ENCODE data around the gene DGKH. TPM values are rescaled to one million over a fixed set of nuclear protein-coding genes. Genes with fewer than 3 reads are reported as not detected.

DGKH gene
- total and polyA plus RNA-seq, 9 of the 15 experiments (the other 6 are each of a cell fraction or from before 2014, with no cell fraction given): 0.38 to 4.4 (median 3.1) TPM

GRCh38 chr13:42259515-42259914 lies 211.1 kb downstream of the DGKH start (continued):
- no peak for TF ChIP-seq AFF1 (IDR thresholded peaks at IDR 0.05; ENCODE audit: low read depth in 1 of 2, partially characterized antibody in 2 of 2)
- TF ChIP-seq USF1 (CRISPR knock-in tag; IDR thresholded peaks at IDR 0.05): no peak
- TF ChIP-seq RBM17 (IDR thresholded peaks at IDR 0.05; ENCODE audit: borderline replicate concordance, low read depth, low read length): no peak
- no peak for TF ChIP-seq SRF (CRISPR knock-in tag; IDR thresholded peaks at IDR 0.05)
- TF ChIP-seq ZNF384 (IDR thresholded peaks at IDR 0.05; ENCODE audit: low read depth, low read length): no peak
- TF ChIP-seq, protein P1, sequence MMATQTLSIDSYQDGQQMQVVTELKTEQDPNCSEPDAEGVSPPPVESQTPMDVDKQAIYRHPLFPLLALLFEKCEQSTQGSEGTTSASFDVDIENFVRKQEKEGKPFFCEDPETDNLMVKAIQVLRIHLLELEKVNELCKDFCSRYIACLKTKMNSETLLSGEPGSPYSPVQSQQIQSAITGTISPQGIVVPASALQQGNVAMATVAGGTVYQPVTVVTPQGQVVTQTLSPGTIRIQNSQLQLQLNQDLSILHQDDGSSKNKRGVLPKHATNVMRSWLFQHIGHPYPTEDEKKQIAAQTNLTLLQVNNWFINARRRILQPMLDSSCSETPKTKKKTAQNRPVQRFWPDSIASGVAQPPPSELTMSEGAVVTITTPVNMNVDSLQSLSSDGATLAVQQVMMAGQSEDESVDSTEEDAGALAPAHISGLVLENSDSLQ (IDR thresholded peaks at IDR 0.05): 0 out of 2 replicates have a peak, but pooled peaks have one; percentile 30
- no peak for TF ChIP-seq DDX20 (tag; IDR thresholded peaks at IDR 0.05; ENCODE audit: low read depth)
- no peak for TF ChIP-seq BACH1 (tag; IDR thresholded peaks at IDR 0.05)
- TF ChIP-seq, protein P2, sequence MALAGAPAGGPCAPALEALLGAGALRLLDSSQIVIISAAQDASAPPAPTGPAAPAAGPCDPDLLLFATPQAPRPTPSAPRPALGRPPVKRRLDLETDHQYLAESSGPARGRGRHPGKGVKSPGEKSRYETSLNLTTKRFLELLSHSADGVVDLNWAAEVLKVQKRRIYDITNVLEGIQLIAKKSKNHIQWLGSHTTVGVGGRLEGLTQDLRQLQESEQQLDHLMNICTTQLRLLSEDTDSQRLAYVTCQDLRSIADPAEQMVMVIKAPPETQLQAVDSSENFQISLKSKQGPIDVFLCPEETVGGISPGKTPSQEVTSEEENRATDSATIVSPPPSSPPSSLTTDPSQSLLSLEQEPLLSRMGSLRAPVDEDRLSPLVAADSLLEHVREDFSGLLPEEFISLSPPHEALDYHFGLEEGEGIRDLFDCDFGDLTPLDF (CRISPR knock-in tag; IDR thresholded peaks at IDR 0.05): no peak
- TF ChIP-seq, protein P3, sequence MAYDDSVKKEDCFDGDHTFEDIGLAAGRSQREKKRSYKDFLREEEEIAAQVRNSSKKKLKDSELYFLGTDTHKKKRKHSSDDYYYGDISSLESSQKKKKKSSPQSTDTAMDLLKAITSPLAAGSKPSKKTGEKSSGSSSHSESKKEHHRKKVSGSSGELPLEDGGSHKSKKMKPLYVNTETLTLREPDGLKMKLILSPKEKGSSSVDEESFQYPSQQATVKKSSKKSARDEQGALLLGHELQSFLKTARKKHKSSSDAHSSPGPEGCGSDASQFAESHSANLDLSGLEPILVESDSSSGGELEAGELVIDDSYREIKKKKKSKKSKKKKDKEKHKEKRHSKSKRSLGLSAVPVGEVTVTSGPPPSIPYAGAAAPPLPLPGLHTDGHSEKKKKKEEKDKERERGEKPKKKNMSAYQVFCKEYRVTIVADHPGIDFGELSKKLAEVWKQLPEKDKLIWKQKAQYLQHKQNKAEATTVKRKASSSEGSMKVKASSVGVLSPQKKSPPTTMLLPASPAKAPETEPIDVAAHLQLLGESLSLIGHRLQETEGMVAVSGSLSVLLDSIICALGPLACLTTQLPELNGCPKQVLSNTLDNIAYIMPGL (CRISPR knock-in tag; IDR thresholded peaks at IDR 0.05): no peak
- TF ChIP-seq RBM25 (IDR thresholded peaks at IDR 0.05; ENCODE audit: low read depth, low read length, severe bottlenecking): no peak
- TF ChIP-seq ARHGAP35 (IDR thresholded peaks at IDR 0.05; ENCODE audit: partially characterized antibody): no peak
- TF ChIP-seq, protein P4, sequence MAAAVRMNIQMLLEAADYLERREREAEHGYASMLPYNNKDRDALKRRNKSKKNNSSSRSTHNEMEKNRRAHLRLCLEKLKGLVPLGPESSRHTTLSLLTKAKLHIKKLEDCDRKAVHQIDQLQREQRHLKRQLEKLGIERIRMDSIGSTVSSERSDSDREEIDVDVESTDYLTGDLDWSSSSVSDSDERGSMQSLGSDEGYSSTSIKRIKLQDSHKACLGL (CRISPR knock-in tag; IDR thresholded peaks at IDR 0.05; ENCODE audit: borderline replicate concordance, poor library complexity, severe bottlenecking): no peak
- no peak for TF ChIP-seq MBD2 (IDR thresholded peaks at IDR 0.05; ENCODE audit: borderline replicate concordance, low read depth)
- 0 out of 2 replicates have a peak, but pooled peaks have one; percentile 60 for TF ChIP-seq GTF2E2 (tag; IDR thresholded peaks at IDR 0.05)
- no peak for TF ChIP-seq ARID3B (CRISPR knock-in tag; IDR thresholded peaks at IDR 0.05; ENCODE audit: borderline replicate concordance)

Data from K562 (cell line).